Activated naive CD4-positive, alpha-beta T cell treated with anti-CD3 and anti-CD28 coated beads, Interleukin-2, amount 10 ng/mL, durations not matched to agents 7 days and 5 days (primary cell): ENCODE data around the gene OGFR.

Experiments
- CTCF ChIA-PET: fragments of 350-600 bp; sonication (Branson Sonifier 250); formaldehyde crosslinking; loops from one replicate; lab custom pipeline; 2021; ENCODE audit warnings: antibody characterized with exemption; lab: Charles Lee
- DNase-seq: peaks from one replicate; pipeline ENCODE4 v3.0.0-alpha.2; 2020
- H3K27ac Mint-ChIP-seq: one replicate; pipeline ENCODE4 v1.8.0; 2021; ENCODE audit warnings: mild to moderate bottlenecking, moderate library complexity, mixed read lengths
- H3K27me3 Mint-ChIP-seq: one replicate; pipeline ENCODE4 v1.8.0; 2021; ENCODE audit warnings: mild to moderate bottlenecking, mixed read lengths
- H3K36me3 Mint-ChIP-seq: one replicate; pipeline ENCODE4 v1.8.0; 2021; ENCODE audit warnings: mixed read lengths
- H3K4me1 Mint-ChIP-seq: one replicate; pipeline ENCODE4 v1.8.0; 2021; ENCODE audit warnings: mixed read lengths
- H3K4me3 Mint-ChIP-seq: one replicate; pipeline ENCODE4 v1.8.0; 2021; ENCODE audit warnings: mild to moderate bottlenecking, moderate library complexity, mixed read lengths
- H3K9me3 Mint-ChIP-seq: one replicate; pipeline ENCODE4 v1.8.0; 2021; ENCODE audit warnings: mixed read lengths

The OGFR gene

DNA sequence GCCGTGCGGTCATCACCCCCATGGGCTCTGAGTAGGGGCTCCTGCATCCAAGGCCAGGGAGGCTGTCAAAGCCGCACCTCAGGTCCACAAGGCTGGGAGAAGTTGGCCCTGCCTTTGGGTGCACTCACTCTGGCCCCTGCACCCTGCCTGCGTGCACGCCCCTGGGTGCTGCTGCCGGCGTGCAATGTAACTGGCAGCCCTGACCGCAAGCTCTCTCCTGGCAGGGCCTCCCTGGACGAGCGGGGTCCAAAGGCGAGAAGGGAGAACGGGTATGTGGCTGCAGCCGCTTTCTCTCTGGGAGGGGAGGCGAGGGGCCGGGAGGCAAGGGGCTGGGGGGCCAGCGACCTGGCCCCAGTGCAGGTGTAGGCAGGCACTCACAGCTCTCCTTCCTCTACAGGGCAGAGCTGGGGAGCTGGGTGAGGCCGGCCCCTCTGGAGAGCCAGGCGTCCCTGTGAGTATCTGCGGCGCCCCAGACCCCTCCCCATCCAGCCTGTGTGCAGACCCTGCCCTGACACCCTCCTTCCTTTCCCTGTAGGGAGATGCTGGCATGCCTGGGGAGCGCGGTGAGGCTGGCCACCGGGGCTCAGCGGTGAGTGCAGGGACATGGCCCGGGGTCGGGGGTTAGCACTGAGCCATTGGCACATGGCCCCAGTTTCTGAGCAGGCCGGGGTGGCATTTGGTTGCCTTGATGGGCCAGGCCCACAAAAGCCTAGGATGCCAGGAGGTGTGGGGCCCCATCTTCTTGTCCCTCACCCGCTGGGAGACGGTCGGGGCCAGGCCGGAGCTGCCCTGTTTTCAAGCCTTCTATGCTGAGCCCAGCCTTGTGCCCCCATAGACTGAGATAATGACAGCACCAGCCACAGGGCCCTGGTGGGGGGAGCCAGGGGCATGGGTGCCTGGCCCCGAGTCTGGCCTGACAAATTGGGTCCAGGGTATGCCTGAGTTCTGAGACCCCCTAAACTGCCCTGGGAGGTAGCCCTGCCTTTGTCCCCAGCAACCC, 24.9 kb downstream of the OGFR start:
- no peaks in the 10 kb centered on the region for H3K9me3 Mint-ChIP-seq
- H3K36me3 Mint-ChIP-seq: no peaks in the 10 kb centered on the region
- H3K27ac Mint-ChIP-seq: no peak overlapping the region
- peaks cover 3% of the 10 kb centered on the region for H3K27me3 Mint-ChIP-seq
- CTCF ChIA-PET: no interaction called here
- no peak overlapping the region for H3K4me3 Mint-ChIP-seq
- H3K4me1 Mint-ChIP-seq: no peaks in the 10 kb centered on the region
- no peak for DNase-seq

DNA sequence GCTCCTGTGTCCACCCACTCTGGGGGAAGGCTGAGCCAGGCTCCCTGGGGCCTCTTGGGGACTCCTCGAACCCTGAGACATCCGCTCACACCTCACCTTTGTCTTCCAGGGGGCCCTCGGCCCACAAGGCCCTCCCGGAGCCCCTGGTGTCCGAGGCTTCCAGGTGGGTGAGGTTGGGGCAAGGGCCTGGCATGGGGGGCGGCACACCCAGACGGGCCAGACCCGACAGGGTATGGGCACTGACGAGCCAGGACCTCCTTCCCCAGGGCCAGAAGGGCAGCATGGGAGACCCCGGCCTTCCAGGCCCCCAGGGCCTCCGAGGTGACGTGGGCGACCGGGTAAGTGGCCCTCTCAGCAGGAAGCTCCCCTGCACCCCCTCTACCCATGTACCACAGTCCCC, 25.6 kb downstream of the OGFR start:
- DNase-seq: no peak
- CTCF ChIA-PET: no interaction called here
- H3K9me3 Mint-ChIP-seq: no peaks in the 10 kb centered on the region

DNA sequence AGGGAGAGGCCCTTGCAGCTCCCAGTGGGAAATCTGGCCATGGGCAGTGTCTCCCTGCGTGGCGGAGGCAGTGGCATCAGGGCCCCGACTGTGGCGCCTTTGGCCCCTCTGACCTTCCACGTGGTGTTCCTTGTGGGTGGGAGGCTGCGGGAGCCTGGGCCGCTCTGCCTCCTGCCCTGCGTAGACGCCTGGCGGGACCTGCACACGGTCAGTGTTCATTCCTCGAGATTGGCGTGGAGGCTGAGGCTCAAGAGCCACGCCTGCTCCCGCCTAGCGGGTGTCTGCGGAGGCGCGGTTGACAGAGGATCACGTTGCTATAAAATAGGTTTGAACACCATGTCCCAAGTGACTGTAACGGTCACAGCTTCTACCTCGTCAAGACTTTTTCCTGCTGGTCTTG, 26.2 kb downstream of the OGFR start:
- CTCF ChIA-PET: interaction anchor here (1.2 kb wide), 1 partner anchor 329 kb away, joined by 3 read pairs; no protein-coding TSS in a partner anchor
- Mint-ChIP-seq H3K4me3 (no peak overlapping the region), H3K9me3 (no peaks in the 10 kb centered on the region), H3K27ac (no peak overlapping the region), H3K27me3 (peaks cover 11% of the 10 kb centered on the region), H3K4me1 (no peaks in the 10 kb centered on the region), H3K36me3 (no peaks in the 10 kb centered on the region)
- DNase-seq: no peak

More for the DNA sequence above, 25.6 kb downstream of the OGFR start:
- H3K27ac Mint-ChIP-seq: no peak overlapping the region
- no peak overlapping the region for H3K4me3 Mint-ChIP-seq
- H3K36me3 Mint-ChIP-seq: no peaks in the 10 kb centered on the region
- H3K4me1 Mint-ChIP-seq: no peaks in the 10 kb centered on the region
- peaks cover 8% of the 10 kb centered on the region for H3K27me3 Mint-ChIP-seq

GRCh38 chr20:62831361-62831788, 26.7 kb downstream of the OGFR start:
- Mint-ChIP-seq H3K4me1 (no peaks in the 10 kb centered on the region), H3K27me3 (peaks cover 17% of the 10 kb centered on the region), H3K27ac (no peak overlapping the region), H3K36me3 (no peaks in the 10 kb centered on the region), H3K4me3 (no peak overlapping the region), H3K9me3 (no peaks in the 10 kb centered on the region)
- DNase-seq: no peak
- CTCF ChIA-PET: interaction anchor here (1.2 kb wide), 1 partner anchor 329 kb away, joined by 3 read pairs; no protein-coding TSS in a partner anchor

DNA sequence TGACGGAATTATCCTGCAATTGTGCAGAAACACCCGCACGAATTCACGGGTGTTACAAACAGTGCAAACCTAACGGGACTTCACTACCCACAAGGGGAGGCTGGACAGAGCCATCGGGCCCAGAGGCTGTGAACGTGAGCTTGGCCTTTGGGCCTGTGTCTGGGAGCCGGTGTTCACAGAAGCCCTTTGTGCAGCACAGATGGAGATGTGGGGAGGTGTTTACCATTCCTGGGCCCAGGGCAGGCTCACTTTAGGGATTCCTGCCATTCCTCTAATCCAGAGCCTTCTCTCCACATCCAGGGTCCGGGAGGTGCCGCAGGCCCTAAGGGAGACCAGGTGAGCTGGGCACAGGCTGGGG, 27.2 kb downstream of the OGFR start:
- CTCF ChIA-PET: interaction anchor here (1.2 kb wide), 1 partner anchor 330 kb away, joined by 3 read pairs; no protein-coding TSS in a partner anchor
- Mint-ChIP-seq H3K36me3 (no peaks in the 10 kb centered on the region), H3K9me3 (no peaks in the 10 kb centered on the region), H3K4me3 (no peak overlapping the region), H3K4me1 (no peaks in the 10 kb centered on the region), H3K27me3 (peaks cover 22% of the 10 kb centered on the region), H3K27ac (no peak overlapping the region)
- no peak for DNase-seq

DNA sequence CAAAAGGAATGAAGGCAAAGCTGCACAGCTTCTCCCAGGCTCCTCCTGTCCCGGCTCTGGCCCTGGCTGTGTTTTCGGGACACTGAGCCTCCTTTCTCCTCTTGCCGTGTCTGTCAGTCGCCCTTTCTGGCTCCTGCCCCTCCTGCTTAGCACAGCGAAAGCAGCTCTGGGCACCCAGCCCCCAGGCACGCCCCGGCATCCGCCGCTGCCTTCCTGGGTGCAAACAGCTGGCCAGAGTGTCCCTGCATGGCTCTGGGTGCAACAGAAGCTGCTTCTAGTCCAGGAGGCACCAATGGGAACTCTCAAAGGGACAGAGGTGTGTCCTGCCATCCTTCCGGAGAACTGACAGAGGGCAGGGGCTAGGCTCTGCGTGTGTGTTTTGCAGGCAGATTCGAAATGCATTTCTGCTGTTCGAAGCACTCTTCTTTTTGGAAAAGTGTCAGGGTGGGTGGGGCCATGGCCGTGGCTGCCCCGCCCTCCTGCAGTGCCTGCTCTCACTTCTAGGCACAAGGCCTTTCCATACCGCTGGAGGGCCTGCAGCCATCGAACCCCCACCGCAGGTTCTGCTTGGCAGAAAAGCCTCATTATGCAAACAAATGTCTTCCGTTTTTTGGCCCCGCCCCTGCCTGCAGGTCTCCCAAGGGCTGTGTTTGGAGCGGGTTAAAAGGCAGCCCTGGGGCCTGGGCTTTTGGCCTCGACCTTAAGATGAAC, 27.7 kb downstream of the OGFR start:
- peak; percentile 41 for DNase-seq
- CTCF ChIA-PET: interaction anchor here (1.2 kb wide), 1 partner anchor 330 kb away, joined by 3 read pairs; no protein-coding TSS in a partner anchor
- Mint-ChIP-seq H3K4me1 (no peaks in the 10 kb centered on the region), H3K27ac (no peak overlapping the region), H3K36me3 (no peaks in the 10 kb centered on the region), H3K4me3 (no peak overlapping the region), H3K27me3 (peaks cover 26% of the 10 kb centered on the region), H3K9me3 (no peaks in the 10 kb centered on the region)

GRCh38 chr20:62832951-62833391, 28.3 kb downstream of the OGFR start:
- no peak for DNase-seq
- Mint-ChIP-seq H3K27me3 (peaks cover 26% of the 10 kb centered on the region), H3K9me3 (no peaks in the 10 kb centered on the region), H3K4me3 (no peak overlapping the region), H3K27ac (no peak overlapping the region), H3K4me1 (no peaks in the 10 kb centered on the region), H3K36me3 (no peaks in the 10 kb centered on the region)
- CTCF ChIA-PET: no interaction called here

- H3K4me3 Mint-ChIP-seq: no peak overlapping the region
- DNase-seq: no peak
- H3K36me3 Mint-ChIP-seq: no peaks in the 10 kb centered on the region
- CTCF ChIA-PET: no interaction called here
- no peaks in the 10 kb centered on the region for H3K4me1 Mint-ChIP-seq
- H3K27ac Mint-ChIP-seq: no peak overlapping the region
- H3K27me3 Mint-ChIP-seq: peaks cover 30% of the 10 kb centered on the region
- no peaks in the 10 kb centered on the region for H3K9me3 Mint-ChIP-seq
These were observed 30.5 kb downstream of the OGFR start for GRCh38 chr20:62834967-62835730.

GRCh38 chr20:62835931-62836861, 31.6 kb downstream of the OGFR start:
- H3K27me3 Mint-ChIP-seq: peaks cover 30% of the 10 kb centered on the region
- H3K4me3 Mint-ChIP-seq: no peak overlapping the region
- H3K9me3 Mint-ChIP-seq: no peaks in the 10 kb centered on the region
- DNase-seq: no peak
- CTCF ChIA-PET: no interaction called here
- no peak overlapping the region for H3K27ac Mint-ChIP-seq
- no peaks in the 10 kb centered on the region for H3K36me3 Mint-ChIP-seq
- no peaks in the 10 kb centered on the region for H3K4me1 Mint-ChIP-seq

- DNase-seq: no peak
- Mint-ChIP-seq H3K27me3 (peaks cover 30% of the 10 kb centered on the region), H3K27ac (no peak overlapping the region), H3K36me3 (no peaks in the 10 kb centered on the region), H3K4me3 (no peak overlapping the region), H3K9me3 (no peaks in the 10 kb centered on the region), H3K4me1 (no peaks in the 10 kb centered on the region)
- CTCF ChIA-PET: no interaction called here
These were observed 32.4 kb downstream of the OGFR start for GRCh38 chr20:62836967-62837490.

DNA sequence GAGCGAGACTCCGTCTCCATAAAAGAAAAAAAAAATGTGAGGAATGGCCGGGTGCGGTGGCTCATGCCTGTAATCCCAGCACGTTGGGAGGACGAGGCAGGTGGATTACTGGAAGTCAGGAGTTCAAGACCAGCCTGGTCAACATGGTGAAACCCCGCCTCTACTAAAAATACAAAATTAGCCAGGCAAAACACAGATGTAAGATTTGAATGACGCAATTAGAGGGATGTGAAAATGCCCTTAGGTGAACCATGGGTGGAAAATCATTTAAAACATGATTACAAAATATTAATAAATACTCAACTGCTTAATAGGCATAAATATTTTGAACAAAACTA, 33.1 kb downstream of the OGFR start:
- no peak overlapping the region for H3K27ac Mint-ChIP-seq
- CTCF ChIA-PET: interaction anchor here (0.5 kb wide), 1 partner anchor 32 kb away, joined by 3 read pairs; no protein-coding TSS in a partner anchor
- H3K36me3 Mint-ChIP-seq: no peaks in the 10 kb centered on the region
- peaks cover 27% of the 10 kb centered on the region for H3K27me3 Mint-ChIP-seq
- no peaks in the 10 kb centered on the region for H3K4me1 Mint-ChIP-seq
- no peak for DNase-seq
- no peak overlapping the region for H3K4me3 Mint-ChIP-seq
- no peaks in the 10 kb centered on the region for H3K9me3 Mint-ChIP-seq

- H3K9me3 Mint-ChIP-seq: no peaks in the 10 kb centered on the region
- DNase-seq: no peak
- H3K4me1 Mint-ChIP-seq: no peaks in the 10 kb centered on the region
- H3K27me3 Mint-ChIP-seq: peaks cover 27% of the 10 kb centered on the region
- no peak overlapping the region for H3K27ac Mint-ChIP-seq
- no peaks in the 10 kb centered on the region for H3K36me3 Mint-ChIP-seq
- CTCF ChIA-PET: interaction anchor here (0.5 kb wide), 1 partner anchor 32 kb away, joined by 3 read pairs; no protein-coding TSS in a partner anchor
- no peak overlapping the region for H3K4me3 Mint-ChIP-seq
These were observed 33.7 kb downstream of the OGFR start for GRCh38 chr20:62838128-62838891.
